8988T (cell line): ENCODE results near the gene LRCH1.

Experiments used
- DNase-seq: peaks from one replicate; pipeline ENCODE4 v3.0.0; 2011

Gene LRCH1

DNA sequence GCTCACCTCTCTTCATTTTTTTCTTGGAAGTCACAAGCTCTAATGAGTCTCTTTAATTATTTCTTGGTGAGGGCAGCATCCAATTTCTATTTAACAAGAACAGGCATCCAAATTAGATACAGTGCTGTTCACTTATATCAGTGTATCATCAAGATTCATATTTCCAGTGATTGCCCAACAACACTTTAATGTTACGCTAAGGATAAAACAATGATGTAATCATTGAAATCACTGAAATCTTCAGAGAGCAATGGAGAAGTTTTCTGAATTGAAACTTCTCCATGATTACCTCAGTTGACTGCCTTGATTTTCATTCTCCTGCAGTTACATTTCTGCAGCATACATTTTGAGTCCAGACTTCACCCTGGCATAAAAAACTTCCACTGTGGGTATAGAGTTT lies 17.1 kb upstream of the LRCH1 start:
- no peak for DNase-seq

DNA sequence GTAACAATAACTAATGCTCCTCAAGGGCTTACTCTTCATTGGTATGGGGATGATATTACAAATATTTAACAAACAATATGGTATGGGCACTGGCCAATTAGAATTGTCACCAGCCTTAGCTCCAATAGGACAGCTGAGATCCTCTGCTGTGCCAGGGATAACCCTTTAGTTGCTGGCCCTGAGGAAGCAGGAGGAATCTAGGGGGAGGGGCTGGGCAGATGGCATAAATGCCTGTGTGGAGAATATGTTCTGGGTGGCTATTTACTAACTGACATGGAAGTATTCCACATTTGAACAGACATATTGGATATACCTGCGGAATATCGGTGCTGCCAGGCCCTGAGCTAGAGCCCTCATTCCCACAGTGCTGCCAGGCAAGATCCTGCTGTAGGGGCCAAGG lies 16.6 kb upstream of the LRCH1 start:
- no peak for DNase-seq

DNA sequence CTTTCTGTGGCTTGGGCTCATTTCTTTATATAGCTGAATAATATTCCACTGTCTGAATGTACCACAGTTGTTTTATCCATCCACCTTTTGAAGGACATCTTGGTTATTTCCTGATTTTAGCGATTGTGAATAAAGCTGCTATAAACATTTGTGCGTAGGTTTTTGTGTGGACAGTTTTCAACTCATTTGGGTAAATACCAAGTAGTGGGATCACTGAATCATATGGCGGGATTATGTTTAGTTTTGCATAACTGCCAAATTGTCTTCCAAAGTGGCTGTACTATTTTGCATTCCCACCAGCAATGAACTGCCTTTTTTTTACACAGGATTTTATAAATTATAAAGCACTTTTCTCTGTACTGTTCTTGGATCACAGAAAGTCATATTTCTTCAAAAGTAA lies 13.7 kb upstream of the LRCH1 start:
- no peak for DNase-seq

DNA sequence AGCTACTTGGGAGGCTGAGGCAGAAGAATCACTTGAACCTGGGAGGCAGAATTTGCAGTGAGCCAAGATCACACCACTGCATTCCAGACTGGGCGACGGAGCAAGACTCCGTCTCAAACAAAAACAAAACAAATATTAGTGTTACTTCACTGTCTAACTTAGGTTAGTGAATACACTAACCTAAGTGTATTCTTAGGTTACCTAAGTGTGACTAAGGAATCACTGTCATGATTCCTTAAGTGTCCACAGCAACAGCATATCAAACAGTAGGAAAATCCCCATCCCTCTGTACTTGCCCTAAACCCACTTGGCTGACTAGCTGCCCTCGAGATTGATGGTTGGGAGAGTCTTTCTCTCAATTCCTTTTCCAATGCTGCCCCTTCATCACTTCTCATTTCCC lies 11.8 kb upstream of the LRCH1 start:
- DNase-seq = no peak

DNA sequence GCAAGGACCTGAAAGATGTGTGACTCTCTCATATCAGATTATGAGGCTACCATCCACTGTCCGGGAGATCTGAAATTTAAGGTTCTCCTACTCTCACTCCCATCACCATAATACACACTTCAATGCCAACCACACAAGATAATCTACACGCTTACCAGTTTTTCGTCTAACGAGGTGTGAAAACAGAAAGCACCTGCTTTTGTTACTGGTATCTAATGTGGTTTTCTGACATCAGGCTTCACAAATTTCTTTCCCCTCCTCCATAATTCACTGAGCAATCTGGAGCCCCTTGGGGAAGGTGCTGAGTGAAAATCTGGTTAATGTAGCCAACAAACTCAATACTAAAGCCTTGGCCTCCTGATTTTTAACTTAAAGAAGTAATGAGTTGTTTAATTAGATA lies 10.1 kb upstream of the LRCH1 start:
- DNase-seq = no peak

DNA sequence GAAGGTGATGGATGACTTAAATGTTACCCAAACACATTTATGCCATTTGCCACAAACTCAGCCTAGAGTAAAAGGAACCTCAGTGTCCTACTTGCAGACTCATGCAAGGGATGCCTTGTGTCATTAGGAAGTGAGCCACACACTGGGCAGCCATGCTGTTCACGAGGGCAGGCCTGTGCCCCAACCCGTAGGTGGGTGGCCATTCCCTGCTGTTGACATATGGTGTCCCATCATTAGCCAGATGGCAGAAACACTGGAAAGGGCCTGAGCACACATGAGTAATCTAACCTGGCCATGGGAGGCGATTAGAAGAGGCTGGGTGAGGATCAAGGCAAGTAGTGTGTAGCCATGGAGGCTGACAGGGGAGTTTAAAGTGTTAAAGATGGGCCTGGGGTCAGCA lies 9.7 kb upstream of the LRCH1 start:
- DNase-seq = no peak

DNA sequence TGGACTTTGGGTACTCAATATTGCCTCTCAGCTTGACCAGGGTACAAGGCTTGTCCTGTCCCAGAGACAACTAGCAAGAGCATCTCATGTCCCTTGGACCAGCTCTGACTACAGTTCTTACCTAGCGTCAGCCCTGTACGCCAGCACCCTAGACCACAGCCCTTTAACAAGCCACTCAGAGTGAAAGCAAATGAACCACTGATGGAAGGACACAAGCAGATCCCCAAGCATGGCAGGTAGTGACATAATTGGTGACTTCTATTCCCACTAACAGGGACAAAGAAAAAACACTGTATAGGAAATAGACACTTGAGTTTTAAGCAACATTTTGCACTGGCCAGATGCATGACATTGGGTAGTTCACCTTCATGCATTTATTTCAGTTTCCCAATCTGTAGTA lies 8.8 kb upstream of the LRCH1 start:
- DNase-seq = no peak

DNA sequence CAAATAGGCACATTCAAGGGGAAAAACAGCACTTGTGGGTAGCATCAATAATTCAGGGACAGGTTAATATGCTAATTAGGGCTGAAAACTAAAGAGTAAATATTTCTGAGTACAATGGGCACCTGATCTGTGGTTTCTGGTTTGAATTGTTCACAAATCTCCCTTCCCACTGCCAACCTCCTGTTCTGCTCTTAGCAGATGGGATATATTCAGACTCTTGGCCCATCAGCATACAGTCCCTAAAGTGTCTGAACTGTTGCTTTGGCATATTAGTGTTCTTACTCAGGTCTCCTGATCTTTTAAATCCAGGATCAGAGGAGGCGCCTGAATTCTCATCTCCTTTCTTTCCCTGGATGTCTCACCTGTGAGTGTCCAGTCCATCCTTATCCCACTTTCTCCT lies 8.2 kb upstream of the LRCH1 start:
- DNase-seq = no peak

DNA sequence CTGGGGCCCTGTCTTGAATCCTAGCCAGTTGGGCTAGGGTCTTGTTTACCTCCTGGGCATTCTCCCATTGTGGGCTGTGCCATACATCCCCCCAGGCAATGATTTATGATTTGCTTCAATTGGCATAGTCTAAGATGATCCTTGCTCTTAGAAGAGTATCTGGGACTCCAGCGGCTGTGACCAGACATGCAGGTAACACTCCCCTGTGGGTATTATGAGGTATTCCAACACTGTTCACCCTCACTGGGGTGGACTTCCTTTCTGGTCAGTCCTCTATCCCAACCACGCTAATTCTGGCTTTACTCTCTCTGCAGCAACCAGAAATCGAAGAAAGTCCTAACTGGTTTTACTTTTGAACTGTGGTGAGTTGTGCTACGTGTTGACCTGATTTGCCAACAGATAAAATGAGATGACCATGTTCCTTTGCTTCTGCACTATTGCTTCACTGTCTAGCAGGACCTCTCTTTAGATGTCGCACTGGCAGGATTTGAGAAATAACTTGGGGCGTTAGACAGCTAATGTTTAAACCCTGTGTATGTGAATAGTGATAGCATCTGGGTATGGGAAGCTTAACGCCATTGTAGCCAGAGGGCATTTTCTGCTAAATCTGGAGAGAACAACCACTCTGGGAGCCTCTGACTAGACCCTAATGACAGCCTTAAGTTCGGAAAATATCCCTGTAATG lies 6.7 kb upstream of the LRCH1 start:
- DNase-seq = no peak

DNA sequence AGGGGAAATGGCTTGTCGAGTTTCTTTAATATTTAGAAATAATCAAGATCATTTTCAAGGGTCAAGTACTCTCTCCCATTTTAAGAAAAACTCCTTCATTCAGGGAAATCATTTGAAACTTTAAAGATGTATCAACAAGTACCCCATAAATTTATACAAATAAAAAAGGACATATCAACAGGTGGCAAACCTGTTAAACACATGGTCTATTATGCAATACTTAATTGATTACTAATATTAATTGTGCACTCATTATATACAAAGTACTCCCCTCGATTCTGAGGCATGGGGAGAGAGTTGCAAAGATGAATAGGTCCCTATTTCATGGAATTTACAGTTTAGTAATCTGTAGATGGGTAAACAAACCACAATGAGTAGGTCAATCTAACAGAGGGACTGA lies 2.1 kb upstream of the LRCH1 start:
- no peak for DNase-seq

DNA sequence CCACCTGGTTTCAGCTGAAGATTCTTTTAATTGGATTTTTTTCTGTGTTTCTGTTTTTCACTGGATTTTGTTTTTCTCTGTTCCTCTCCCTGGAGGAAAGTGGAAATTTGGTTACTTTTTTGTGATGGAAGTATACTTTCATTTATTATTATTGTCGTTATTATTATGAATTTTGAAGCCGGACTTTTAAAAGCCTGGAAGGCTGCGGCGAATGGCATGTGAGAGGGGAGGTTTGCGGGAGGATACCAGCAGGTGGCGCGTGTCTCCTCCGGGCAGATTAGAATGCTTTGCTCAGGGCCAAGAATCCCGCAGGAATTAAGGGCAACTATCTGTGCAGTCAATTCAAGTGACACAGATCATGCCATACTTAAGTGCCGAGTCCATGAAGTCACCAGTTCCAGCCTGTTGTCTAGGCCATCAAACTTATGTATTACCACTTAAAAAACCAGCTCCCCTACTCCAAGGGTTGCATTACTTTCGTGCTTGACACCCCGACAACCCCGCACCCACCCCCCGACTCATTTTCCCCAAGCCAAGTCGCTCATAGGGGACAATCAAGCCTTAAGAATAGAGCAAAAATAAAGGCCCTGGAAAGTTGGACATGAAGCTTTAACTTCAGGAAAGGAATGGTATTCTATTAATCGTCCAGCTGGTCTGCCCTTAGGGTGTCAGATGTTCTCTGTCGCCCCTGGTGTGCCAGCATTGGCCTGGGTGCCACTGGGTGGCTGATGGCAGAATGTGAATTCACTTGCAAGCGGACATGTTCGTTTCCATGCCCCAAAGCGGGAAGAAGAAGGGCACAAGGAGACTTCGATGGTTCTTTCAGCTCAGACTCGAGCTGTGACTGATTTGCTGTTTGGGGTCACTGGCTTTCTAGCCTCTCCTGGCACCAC lies 1.3 kb upstream of the LRCH1 start:
- DNase-seq = peak; percentile 36

DNA sequence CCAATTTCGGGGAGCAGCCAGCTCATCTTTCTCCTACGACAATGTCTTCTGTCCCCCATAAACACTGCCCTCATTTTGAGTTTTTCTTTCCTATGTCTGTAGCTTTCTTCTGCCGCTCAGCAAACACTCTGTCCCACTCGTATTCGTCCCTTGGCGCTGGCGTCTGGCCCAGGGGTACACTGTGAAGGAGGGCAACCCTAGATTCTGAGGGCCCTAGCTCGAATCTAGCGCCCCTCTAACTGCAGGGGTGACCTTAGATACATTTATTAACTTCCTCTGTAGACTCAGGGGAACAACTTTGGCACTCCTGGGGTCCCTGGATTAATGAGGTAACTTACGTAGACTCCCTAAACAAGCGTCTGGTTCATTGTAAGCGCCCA lies 677 bp upstream of the LRCH1 start:
- DNase-seq = no peak

DNA sequence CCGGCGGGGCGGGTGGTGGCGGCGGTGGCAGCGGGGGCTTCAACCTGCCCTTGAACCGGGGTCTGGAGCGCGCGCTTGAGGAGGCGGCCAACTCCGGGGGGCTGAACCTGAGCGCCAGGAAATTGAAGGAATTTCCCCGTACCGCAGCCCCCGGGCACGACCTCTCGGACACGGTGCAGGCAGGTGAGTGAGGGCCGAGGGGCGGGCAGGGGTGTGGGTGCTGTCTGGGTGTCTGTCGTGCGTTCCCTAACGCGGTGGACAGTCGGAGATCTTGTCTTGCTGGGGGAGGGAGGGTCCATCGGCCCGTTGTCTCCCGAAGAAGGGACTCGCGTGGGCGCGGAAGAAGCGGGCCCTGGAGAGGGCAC lies 533 bp downstream of the LRCH1 start:
- no peak for DNase-seq

DNA sequence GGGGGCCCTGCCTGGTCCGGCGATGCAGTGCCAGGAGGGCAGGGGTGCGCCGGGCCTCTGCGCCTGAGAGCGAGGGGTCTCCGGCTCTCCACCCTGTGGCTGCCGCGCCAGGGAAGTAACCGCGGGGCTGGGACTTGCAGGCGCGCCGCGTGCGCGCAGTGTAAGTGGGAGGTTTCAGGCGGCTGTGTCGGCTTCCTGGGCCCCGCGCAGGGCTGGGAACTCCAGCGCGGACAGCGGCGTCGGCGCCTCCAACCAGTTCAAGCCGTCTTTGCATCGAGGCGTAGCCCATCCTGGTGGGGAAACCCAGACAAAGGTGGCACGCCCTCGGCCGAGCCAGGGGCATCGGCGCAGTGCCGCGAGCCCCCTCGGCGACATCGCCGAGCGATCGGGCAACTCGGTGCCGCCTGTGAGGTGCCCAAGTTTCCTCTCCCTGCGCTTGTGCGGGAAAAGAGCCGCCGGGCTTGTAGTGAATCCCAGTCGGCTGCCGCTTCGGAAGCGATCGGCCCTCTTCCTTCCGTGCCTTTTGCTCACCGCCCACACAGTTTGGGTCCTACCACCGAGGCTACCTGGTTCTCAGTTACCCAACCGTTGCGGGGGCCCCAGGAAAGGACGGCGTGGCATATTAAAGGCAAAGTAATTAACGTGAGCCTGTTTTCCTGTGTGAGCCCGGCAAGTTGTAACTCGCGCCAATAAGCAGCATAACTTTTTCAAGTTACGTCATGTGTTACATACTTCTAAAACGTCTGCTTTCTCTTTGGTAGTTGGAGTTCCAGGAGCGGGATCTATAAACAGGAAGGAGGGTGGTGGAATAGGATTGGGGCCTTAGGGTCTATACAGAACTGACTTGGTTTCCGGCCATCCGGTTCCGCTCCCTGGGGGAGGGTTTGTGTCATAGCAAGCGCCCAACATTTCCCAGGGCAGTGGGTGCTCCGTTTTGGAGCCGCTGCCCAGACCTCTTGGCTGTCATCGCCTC lies 1.2 kb downstream of the LRCH1 start:
- DNase-seq = peak; percentile 59

DNA sequence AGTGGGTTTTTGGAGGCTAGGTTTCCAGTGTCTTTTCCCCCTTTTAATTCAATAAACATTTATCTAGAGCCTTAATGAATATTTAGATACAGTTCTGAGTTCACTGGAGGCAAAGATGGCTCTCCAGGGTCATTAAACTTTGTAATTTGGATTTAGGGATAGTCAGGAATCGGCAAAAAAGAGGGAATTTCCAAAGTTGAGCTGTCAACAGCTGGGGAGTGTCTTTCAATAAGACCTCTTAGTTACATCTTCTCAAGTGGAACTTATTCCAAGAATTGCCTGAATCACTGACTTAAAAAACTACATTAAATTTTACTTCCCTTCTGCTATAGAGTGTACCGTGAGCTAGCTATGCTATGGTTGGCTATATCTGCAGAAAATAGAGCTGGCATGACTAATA lies 2.0 kb downstream of the LRCH1 start:
- no peak for DNase-seq

DNA sequence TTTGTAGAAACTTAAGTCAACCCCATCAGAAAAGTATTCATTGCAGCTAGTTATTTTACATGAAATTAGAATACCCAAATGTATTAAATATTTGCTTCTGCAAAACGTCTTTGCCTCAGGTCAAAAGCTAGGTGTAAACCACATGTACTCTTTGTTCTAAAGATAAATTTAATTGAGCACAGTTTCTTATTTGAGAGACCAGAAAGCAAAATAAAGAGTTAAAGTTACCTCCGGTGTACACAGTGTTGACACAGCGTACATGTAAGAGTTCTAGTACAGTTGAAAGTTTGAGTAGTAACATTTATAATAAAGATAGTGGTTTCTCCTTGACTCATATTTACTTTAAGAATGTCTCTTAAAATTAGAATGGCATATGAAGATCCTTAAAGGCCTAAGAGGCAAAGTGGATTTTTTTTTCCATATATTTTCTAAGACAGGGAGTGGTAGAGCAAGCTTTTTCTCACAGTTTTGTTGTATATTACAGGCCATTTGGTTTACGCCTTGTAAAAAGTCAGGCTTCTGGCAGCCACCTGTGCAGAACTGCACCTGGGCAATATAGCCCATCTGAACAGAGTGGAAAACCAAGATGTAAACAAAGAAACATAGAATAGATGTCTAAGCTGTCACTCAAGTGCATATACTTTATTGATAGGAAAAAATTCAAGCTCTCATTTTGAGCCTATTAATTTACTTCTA lies 2.9 kb downstream of the LRCH1 start:
- no peak for DNase-seq

DNA sequence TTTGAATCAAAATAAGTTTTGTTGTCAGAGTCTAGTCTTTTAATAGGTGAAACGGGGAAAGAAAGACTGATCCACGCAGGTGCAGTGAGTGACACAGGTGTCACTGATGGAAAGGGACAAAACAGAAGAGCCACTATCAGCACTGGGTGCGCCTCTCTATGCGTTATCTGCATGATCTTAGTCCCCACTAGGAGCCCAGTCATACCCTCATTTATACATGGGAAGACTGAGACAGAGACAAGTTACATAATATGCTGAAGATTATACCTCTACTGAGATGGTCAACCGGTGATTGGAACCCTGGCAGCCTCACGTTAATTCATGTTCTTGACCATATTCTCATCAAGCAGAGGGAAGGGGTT lies 3.4 kb downstream of the LRCH1 start:
- no peak for DNase-seq

DNA sequence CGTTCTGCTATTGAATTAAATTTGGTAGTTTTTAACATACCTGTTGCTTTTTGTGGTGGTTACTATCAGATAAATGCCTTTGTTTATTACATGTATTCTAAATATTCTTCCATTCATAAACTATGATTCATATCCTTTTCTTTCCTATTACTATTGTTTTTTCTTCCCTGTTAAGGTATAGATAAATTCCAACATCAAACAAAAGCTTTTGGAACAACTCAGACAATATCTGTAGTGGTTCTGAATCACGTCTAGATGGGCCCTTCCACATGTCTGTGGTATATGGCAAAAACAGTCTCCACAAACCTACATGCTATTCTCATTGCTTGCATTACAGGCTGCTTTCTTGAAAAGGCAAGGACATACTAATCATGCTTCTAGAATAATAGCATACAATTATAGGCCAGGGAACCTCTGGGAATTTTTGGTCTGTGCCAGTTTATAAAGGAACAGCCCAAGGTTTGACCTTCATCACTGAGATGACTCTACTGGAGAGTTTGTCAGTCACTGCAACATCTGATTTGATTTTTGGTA lies 6.4 kb downstream of the LRCH1 start:
- DNase-seq = no peak

DNA sequence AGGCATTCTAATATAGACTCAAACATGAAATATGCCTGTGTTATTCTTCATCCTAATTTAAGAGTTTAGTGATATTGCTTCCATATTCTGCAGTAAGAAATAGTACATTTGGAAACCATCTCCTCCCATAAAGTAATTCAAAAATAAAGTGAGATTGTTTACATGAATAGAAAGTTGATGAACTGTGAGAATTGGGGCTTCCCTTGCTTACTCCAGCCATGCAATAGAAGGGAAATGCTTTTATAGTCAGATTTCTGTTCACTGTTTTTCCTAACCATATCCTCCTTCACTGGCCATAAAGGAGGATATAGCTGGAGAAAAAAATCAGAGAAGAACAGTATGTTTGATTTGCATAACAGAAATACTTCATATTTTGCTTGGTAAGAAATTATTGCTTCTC lies 7.8 kb downstream of the LRCH1 start:
- no peak for DNase-seq

DNA sequence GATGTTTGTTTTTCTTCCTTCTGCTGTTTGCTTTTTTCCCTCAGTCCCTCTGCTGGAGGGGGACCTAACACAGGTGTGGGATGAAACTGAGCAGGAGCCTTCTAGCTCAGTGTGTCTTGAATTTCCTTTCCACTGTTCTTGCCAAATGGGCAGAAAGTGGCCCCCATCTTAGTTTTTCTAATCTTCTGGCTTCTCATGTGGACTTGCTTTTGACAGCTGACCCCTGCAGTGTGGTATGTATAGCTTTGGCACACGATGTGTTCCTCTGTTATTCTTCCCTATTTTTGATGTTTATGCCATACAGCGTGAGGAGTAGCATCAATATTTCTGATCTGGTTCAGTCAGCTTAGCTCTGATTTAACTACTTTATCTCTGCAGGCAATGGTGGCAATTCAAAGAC lies 8.3 kb downstream of the LRCH1 start:
- no peak for DNase-seq

DNA sequence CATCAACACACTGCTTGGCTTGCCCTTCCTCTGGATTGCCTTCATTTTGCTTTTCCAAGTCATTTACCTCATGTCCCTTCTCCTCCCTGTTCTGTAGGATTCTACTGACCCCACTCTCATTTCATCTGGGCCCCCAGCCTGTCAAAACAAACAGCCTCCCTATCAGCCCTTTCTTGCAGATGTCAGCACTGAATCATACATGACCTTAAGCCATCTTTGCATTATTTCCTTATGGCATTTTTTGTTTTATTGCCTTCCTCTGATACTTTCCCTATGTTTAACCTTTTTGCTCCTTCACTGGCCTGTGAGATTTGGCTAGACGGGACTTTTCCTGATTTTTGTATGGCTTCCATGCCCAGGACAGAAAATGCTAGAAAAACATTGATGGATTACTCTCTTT lies 8.7 kb downstream of the LRCH1 start:
- no peak for DNase-seq

DNA sequence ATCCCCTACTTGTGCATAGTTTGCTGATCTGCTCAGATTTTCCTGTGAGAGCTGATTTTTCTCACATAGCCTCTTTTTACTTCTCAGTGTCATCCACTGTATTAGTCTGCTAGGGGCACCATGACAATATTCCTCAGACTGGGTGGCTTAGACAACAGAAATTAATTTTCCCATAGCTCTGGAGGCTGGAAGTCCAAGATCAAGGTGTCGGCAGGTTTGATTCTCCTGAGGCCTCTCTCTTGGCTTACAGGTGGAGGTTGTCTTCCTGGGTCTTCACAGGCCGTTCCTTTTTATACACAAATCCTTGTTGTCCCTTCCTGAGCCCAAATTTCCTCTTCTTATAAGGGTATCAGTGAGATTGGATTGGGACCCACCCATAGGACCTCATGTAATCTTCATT lies 9.2 kb downstream of the LRCH1 start:
- no peak for DNase-seq

DNA sequence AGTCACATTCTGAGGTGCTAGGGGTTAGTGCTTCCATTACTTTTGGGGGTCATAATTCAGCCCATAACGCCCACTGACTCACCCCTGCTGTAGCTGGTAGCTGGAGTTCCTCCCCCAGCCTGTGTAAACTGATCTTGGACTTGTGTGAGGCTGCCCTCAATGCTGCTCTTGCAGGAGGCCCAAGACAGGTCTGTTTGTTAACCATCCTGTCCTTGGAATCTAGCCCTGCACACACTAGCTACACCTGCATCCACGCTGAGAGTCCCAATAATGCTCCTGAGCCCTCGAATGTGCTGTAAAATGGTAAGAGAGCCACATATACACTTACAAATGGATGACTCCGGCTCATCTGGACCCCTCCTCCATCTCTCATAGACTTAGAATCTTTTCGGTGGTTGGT lies 9.6 kb downstream of the LRCH1 start:
- no peak for DNase-seq
